Spleen (tissue), 7 donors: ENCODE results near the gene PLCB1.

Experiments
- CTCF ChIP-seq, 11 experiments: fragments of 200-600 bp in 7 of 11; fragments of 450-650 bp in 4 of 11; sonication (generic) in 4 of 11; IDR thresholded peaks in 8 of 11; conservative IDR thresholded peaks in 3 of 11; 1 replicate in 7 of 11; 2 replicates in 4 of 11; pipeline versions ENCODE4 v1.4.0 to v1.8.0; 2016 to 2021; ENCODE audit warnings: antibody characterized with exemption in 11 of 11, inconsistent platforms in 4 of 11, mild to moderate bottlenecking in 1 of 11
- POLR2A ChIP-seq, 3 donors: fragments of 450-650 bp; IDR thresholded peaks; one replicate each; pipeline ENCODE4 v1.5.1; 2017; ENCODE audit warnings: antibody characterized with exemption in 3 of 3, mild to moderate bottlenecking in 1 of 3
- donor health status: DM: no; HTN: no; CAD: no; lungs with moderate emphysema.
- donor health status: DM: no; HTN: no; CAD: no.
- donor health status: DM: no; HTN: no; CAD: no.

- TF ChIP-seq POLR2A (IDR thresholded peaks at IDR 0.05) (no peak), CTCF (IDR thresholded peaks at IDR 0.05 in 8 of 11, conservative IDR thresholded peaks at IDR 0.05 in 3 of 11) (no peak)
These were observed 499.2 kb downstream of the PLCB1 start for GRCh38 chr20:8631271-8631670.
